IMR-90 (cell line): ENCODE data around the gene ISCA2. TPM values are rescaled to one million over a fixed set of nuclear protein-coding genes. Genes with fewer than 3 reads are reported as not detected.

Experiments
- ATAC-seq: fragments of 200-7000 bp; cut with Tn5 transposase; 2 replicates; pipeline ENCODE4 v1.9.1; 2020; ENCODE audit warnings: low read depth, mild to moderate bottlenecking, moderate library complexity
- BruUV-seq: library from RNA; stranded (reverse); fragments of 400-500 nt; replicated peaks from 2 replicates; lab custom pipeline; 2021; lab: Mats Ljungman, UMichigan
- CTCF ChIA-PET: fragments of 300-600 bp; formaldehyde crosslinking; extraction: SDS; loops from one replicate; lab custom pipeline; 2021; ENCODE audit warnings: antibody characterized with exemption; lab: Yijun Ruan, JAX
- POLR2A ChIA-PET: fragments of 300-600 bp; sonication (Branson Sonifier 250); formaldehyde crosslinking; loops from one replicate; lab custom pipeline; 2022; ENCODE audit warnings: antibody characterized with exemption; ENCODE audit not compliant: unreplicated experiment; lab: Charles Lee
- DNase-seq: peaks from one replicate; pipeline ENCODE4 v3.0.0; 2013
- H2AFZ ChIP-seq: replicated peaks from 2 replicates; pipeline ENCODE3; 2013; ENCODE audit warnings: low read length, mild to moderate bottlenecking; ENCODE audit not compliant: poor library complexity
- H2AK5ac ChIP-seq: 2 replicates; pipeline ENCODE4 v1.6.1; 2013; ENCODE audit warnings: low read depth, low read length, inconsistent platforms
- H2AK9ac ChIP-seq: replicated peaks from 2 replicates; pipeline ENCODE3; 2013; ENCODE audit warnings: mild to moderate bottlenecking, low read depth, low read length, moderate library complexity; ENCODE audit not compliant: poor library complexity
- H2BK120ac ChIP-seq: 2 replicates; pipeline ENCODE4 v1.6.1; 2013; ENCODE audit warnings: low read depth, low read length, inconsistent platforms
- H2BK15ac ChIP-seq: 3 replicates; pipeline ENCODE4 v1.6.1; 2013; ENCODE audit warnings: low read depth, low read length, inconsistent platforms
- H2BK20ac ChIP-seq: 2 replicates; pipeline ENCODE4 v1.6.1; 2013; ENCODE audit warnings: low read depth, mild to moderate bottlenecking, inconsistent platforms, low read length, moderate library complexity
- H2BK5ac ChIP-seq: 2 replicates; pipeline ENCODE4 v1.6.1; 2013; ENCODE audit warnings: mild to moderate bottlenecking, low read depth, low read length, inconsistent platforms; ENCODE audit not compliant: poor library complexity, severe bottlenecking
- H3K14ac ChIP-seq: replicated peaks from 2 replicates; pipeline ENCODE4 v1.6.1; 2013; ENCODE audit warnings: low read depth, low read length, inconsistent platforms
- H3K18ac ChIP-seq: 2 replicates; pipeline ENCODE4 v1.6.1; 2013; ENCODE audit warnings: low read depth, low read length, control low read depth
- H3K23ac ChIP-seq: 2 replicates; pipeline ENCODE4 v1.6.1; 2013; ENCODE audit warnings: low read depth, low read length, inconsistent platforms
- H3K27ac ChIP-seq: 2 replicates; pipeline ENCODE4 v1.5.1; 2013; ENCODE audit warnings: mild to moderate bottlenecking, control low read depth, low read length; ENCODE audit not compliant: insufficient read depth
- H3K27me3 ChIP-seq: 2 replicates; pipeline ENCODE4 v1.6.1; 2013; ENCODE audit warnings: low read length; ENCODE audit not compliant: control insufficient read depth, insufficient read depth
- H3K36me3 ChIP-seq: 2 replicates; pipeline ENCODE4 v1.6.1; 2013; ENCODE audit warnings: low read length, mixed read lengths; ENCODE audit not compliant: control insufficient read depth, insufficient read depth
- H3K4ac ChIP-seq: 2 replicates; pipeline ENCODE4 v1.6.1; 2013; ENCODE audit warnings: low read depth, low read length, inconsistent platforms
- H3K4me1 ChIP-seq: 2 replicates; pipeline ENCODE4 v1.6.1; 2013; ENCODE audit warnings: low read length, mixed read lengths; ENCODE audit not compliant: control insufficient read depth, insufficient read depth
- H3K4me2 ChIP-seq: 2 replicates; pipeline ENCODE4 v1.6.1; 2013; ENCODE audit warnings: low read depth, mild to moderate bottlenecking, control low read depth, low read length, moderate library complexity
- H3K4me3 ChIP-seq: 2 replicates; pipeline ENCODE4 v1.5.1; 2013; ENCODE audit warnings: low read depth, mild to moderate bottlenecking, control low read depth, low read length, moderate library complexity; ENCODE audit not compliant: insufficient read depth
- H3K56ac ChIP-seq: 2 replicates; pipeline ENCODE4 v1.6.1; 2013; ENCODE audit warnings: low read length, inconsistent platforms; ENCODE audit not compliant: insufficient read depth; ENCODE audit errors: extremely low read depth
- H3K79me1 ChIP-seq, 2 experiments: 2 replicates each; pipeline ENCODE4 v1.6.1; 2013; ENCODE audit warnings: low read length in 2 of 2, inconsistent platforms in 1 of 2, low read depth in 1 of 2
- H3K9ac ChIP-seq: 2 replicates; pipeline ENCODE4 v1.6.1; 2013; ENCODE audit warnings: low read depth, low read length, control low read depth
- H3K9me1 ChIP-seq: 2 replicates; pipeline ENCODE4 v1.6.1; 2013; ENCODE audit warnings: low read length, inconsistent platforms; ENCODE audit not compliant: insufficient read depth
- H3K9me3 ChIP-seq: 2 replicates; pipeline ENCODE4 v1.6.1; 2013; ENCODE audit warnings: low read length; ENCODE audit not compliant: control insufficient read depth, insufficient read depth
- H4K20me1 ChIP-seq: 2 replicates; pipeline ENCODE4 v1.6.1; 2013; ENCODE audit warnings: low read length, inconsistent platforms; ENCODE audit not compliant: insufficient read depth
- H4K5ac ChIP-seq: 2 replicates; pipeline ENCODE4 v1.6.1; 2013; ENCODE audit warnings: mild to moderate bottlenecking, low read depth, low read length, control low read depth
- H4K8ac ChIP-seq, 2 experiments: 2 replicates each; pipeline ENCODE4 v1.6.1; 2013; ENCODE audit warnings: low read depth in 2 of 2, low read length in 2 of 2, control low read depth in 1 of 2, inconsistent platforms in 1 of 2
- H4K91ac ChIP-seq: 2 replicates; pipeline ENCODE4 v1.6.1; 2013; ENCODE audit warnings: low read depth, low read length, inconsistent platforms; ENCODE audit not compliant: insufficient read depth
- BHLHE40 ChIP-seq: fragments of 150-350 bp; IDR thresholded peaks from 2 replicates; pipeline ENCODE4 v1.6.1; 2016; ENCODE audit warnings: mild to moderate bottlenecking, low read depth, low read length
- CEBPB ChIP-seq: IDR thresholded peaks from 2 replicates; pipeline ENCODE4 v1.6.1; 2012; ENCODE audit warnings: low read depth, low read length, improper control_type of control experiment
- FOS ChIP-seq: fragments of 150-350 bp; IDR thresholded peaks from 2 replicates; pipeline ENCODE4 v1.6.1; 2016; ENCODE audit warnings: low read depth, low read length
- MAFK ChIP-seq: IDR thresholded peaks from 2 replicates; pipeline ENCODE4 v1.6.1; 2012; ENCODE audit warnings: low read depth, low read length, improper control_type of control experiment
- MAZ ChIP-seq: IDR thresholded peaks from 2 replicates; pipeline ENCODE4 v1.6.1; 2012; ENCODE audit warnings: low read depth, mild to moderate bottlenecking, low read length, improper control_type of control experiment, moderate library complexity, borderline replicate concordance
- NFE2L2 ChIP-seq: fragments of 150-350 bp; IDR thresholded peaks from 2 replicates; pipeline ENCODE4 v1.6.1; 2016; ENCODE audit warnings: low read depth, mild to moderate bottlenecking, low read length
- SMC3 ChIP-seq: fragments of 150-350 bp; IDR thresholded peaks from 2 replicates; pipeline ENCODE4 v1.6.1; 2016; ENCODE audit warnings: low read depth, mild to moderate bottlenecking, antibody characterized with exemption, low read length, moderate library complexity
- WGBS, 2 experiments: methylation state at CpG; one replicate each; pipeline versions ENCODE4 v1.1.5 to v1.1.7; 2013; ENCODE audit warnings: missing lambda C conversion rate in 2 of 2; ENCODE audit not compliant: insufficient read length in 1 of 2; ENCODE audit errors: extremely low coverage in 2 of 2; 5-methylcytosine and 5-hydroxymethylcytosine counted together
- dilution Hi-C: fragments of 300-500 bp; cut with HindIII; formaldehyde crosslinking; loops from one replicate; pipeline ENCODE4 v1.14.3; 2018; ENCODE audit warnings: low sequenced_read_pairs; ENCODE audit not compliant: unreplicated experiment
- in situ Hi-C: fragments of 300-500 bp; cut with MboI; formaldehyde crosslinking; loops from 3 replicates; pipeline ENCODE4 v1.14.3; 2019; ENCODE audit warnings: low sequenced_read_pairs, inconsistent platforms, mixed read lengths
- intact Hi-C: fragments of 100-400 bp; cut with micrococcal nuclease; formaldehyde crosslinking; loops from 2 replicates; pipeline ENCODE4 v1.10.0; 2022
- polyA plus RNA-seq, 3 experiments: library from polyadenylated mRNA; depleted of rRNA; stranded (reverse); fragments of >200 nt; gene quantifications; 2 replicates each; pipeline ENCODE4 v1.2.3, GENCODE V29; 2012; ENCODE audit warnings: low replicate concordance in 1 of 3
- total RNA-seq: library from RNA; depleted of rRNA; stranded (reverse); fragments of >200 nt; gene quantifications from 2 replicates; pipeline ENCODE4 v1.2.3, GENCODE V29; 2012
- TF ChIP-seq, protein P1 (sequence below): fragments of 150-350 bp; IDR thresholded peaks from 2 replicates; pipeline ENCODE4 v1.6.1; 2017; ENCODE audit warnings: mild to moderate bottlenecking, antibody characterized with exemption, low read length, low read depth
- TF ChIP-seq, protein P2 (sequence below): conservative IDR thresholded peaks from 2 replicates; pipeline ENCODE4 v1.5.1; 2012; ENCODE audit warnings: mild to moderate bottlenecking, low read depth, low read length, improper control_type of control experiment

ISCA2 gene
- total and polyA plus RNA-seq, 2 of the 4 experiments (the other 2 are of a cell fraction) = 5.4 to 25.7 TPM

- Histone ChIP-seq H4K5ac (no peak overlapping the region), H3K36me3 (no peaks in the 10 kb centered on the region; the same call in 1 of the 2 replicates), H2BK20ac (no peak overlapping the region), H2AK5ac (no peak overlapping the region), H3K27ac (no peak overlapping the region), H3K9ac (no peak overlapping the region), H2BK15ac (no peak overlapping the region), H3K23ac (no peak overlapping the region), H3K9me1 (peaks cover 10% of the 10 kb centered on the region; the same call in 1 of the 2 replicates), H2BK120ac (no peak overlapping the region), H4K20me1 (no peaks in the 10 kb centered on the region), H3K27me3 (peaks cover 11% of the 10 kb centered on the region; the same call in 1 of the 2 replicates), H3K9me3 (no peaks in the 10 kb centered on the region), H3K14ac (no peak overlapping the region), H3K4ac (no peak overlapping the region), H3K4me3 (no peak overlapping the region), H2AK9ac (no peak overlapping the region), H3K18ac (no peak overlapping the region), H3K56ac (no peak overlapping the region), H2BK5ac (no peak overlapping the region), H3K4me1 (peaks cover 7% of the 10 kb centered on the region), H3K79me1 (no peaks in the 10 kb centered on the region), H4K91ac (no peak overlapping the region), H4K8ac (no peak overlapping the region), H2AFZ (no peak overlapping the region), H3K4me2 (no peak overlapping the region)
- CTCF ChIA-PET = no interaction called here
- no peak for TF ChIP-seq CEBPB
- no peak for TF ChIP-seq BHLHE40
- TF ChIP-seq NFE2L2 = no peak
- TF ChIP-seq SMC3 = no peak
- no peak for TF ChIP-seq MAZ
- TF ChIP-seq, protein P1, sequence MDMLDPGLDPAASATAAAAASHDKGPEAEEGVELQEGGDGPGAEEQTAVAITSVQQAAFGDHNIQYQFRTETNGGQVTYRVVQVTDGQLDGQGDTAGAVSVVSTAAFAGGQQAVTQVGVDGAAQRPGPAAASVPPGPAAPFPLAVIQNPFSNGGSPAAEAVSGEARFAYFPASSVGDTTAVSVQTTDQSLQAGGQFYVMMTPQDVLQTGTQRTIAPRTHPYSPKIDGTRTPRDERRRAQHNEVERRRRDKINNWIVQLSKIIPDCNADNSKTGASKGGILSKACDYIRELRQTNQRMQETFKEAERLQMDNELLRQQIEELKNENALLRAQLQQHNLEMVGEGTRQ = no peak
- no peak for TF ChIP-seq MAFK
- TF ChIP-seq, protein P2, sequence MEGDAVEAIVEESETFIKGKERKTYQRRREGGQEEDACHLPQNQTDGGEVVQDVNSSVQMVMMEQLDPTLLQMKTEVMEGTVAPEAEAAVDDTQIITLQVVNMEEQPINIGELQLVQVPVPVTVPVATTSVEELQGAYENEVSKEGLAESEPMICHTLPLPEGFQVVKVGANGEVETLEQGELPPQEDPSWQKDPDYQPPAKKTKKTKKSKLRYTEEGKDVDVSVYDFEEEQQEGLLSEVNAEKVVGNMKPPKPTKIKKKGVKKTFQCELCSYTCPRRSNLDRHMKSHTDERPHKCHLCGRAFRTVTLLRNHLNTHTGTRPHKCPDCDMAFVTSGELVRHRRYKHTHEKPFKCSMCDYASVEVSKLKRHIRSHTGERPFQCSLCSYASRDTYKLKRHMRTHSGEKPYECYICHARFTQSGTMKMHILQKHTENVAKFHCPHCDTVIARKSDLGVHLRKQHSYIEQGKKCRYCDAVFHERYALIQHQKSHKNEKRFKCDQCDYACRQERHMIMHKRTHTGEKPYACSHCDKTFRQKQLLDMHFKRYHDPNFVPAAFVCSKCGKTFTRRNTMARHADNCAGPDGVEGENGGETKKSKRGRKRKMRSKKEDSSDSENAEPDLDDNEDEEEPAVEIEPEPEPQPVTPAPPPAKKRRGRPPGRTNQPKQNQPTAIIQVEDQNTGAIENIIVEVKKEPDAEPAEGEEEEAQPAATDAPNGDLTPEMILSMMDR = no peak
- no peak for TF ChIP-seq FOS
- BruUV-seq = no TSS peak
- no CpG with 5 or more reads among the region's 2 CpGs for WGBS, 2 experiments
- in situ Hi-C loops = loop anchor here (5.0 kb wide), 1 partner anchor 110 kb away; no protein-coding TSS in a partner anchor
- DNase-seq (no peak), ATAC-seq (no peak)
- POLR2A ChIA-PET = no interaction called here
- dilution Hi-C loops = no loop called here
- intact Hi-C loops = loop anchor here (10.0 kb wide), 1 partner anchor 358 kb away; no protein-coding TSS in a partner anchor
Measured at GRCh38 chr14:74472601-74473000, 21.0 kb upstream of the ISCA2 start.
